Endothelial cell (in vitro differentiated cells): Measurements from ENCODE around the gene DHRS4L2. TPM values are rescaled to one million over a fixed set of nuclear protein-coding genes. Genes with fewer than 3 reads are reported as not detected.
A peak's percentile ranks its signal among the peaks of the same experiment; 100 is the strongest.
"Not testable (repeated sequence)": the region's sequence is repeated elsewhere in the genome, so short reads cannot be mapped to it uniquely, and the experiment has no call there.

Source experiments
- DNase-seq: peaks from one replicate; pipeline ENCODE4 v3.0.0; 2021; ENCODE audit warnings: low spot score
- H3K27ac Mint-ChIP-seq: one replicate; pipeline ENCODE4 v1.8.0; 2021; ENCODE audit warnings: mixed read lengths, inconsistent platforms; ENCODE audit not compliant: unreplicated experiment
- H3K27me3 Mint-ChIP-seq: one replicate; pipeline ENCODE4 v1.8.0; 2021; ENCODE audit warnings: mild to moderate bottlenecking, moderate library complexity, mixed read lengths, inconsistent platforms; ENCODE audit not compliant: unreplicated experiment
- H3K36me3 Mint-ChIP-seq: one replicate; pipeline ENCODE4 v1.8.0; 2021; ENCODE audit warnings: mild to moderate bottlenecking, low read depth, mixed read lengths, inconsistent platforms; ENCODE audit not compliant: unreplicated experiment
- H3K4me1 Mint-ChIP-seq: one replicate; pipeline ENCODE4 v1.8.0; 2021; ENCODE audit warnings: mild to moderate bottlenecking, mixed read lengths, inconsistent platforms; ENCODE audit not compliant: unreplicated experiment
- H3K4me3 Mint-ChIP-seq: one replicate; pipeline ENCODE4 v1.8.0; 2021; ENCODE audit warnings: mild to moderate bottlenecking, mixed read lengths, inconsistent platforms; ENCODE audit not compliant: unreplicated experiment
- H3K9me3 Mint-ChIP-seq: one replicate; pipeline ENCODE4 v1.8.0; 2021; ENCODE audit warnings: mixed read lengths, inconsistent platforms; ENCODE audit not compliant: unreplicated experiment
- total RNA-seq: library from RNA; stranded (reverse); fragmentation: NEBNext Ultra II Directional; extraction: Animal tissue kit (Norgen Biotek cat#: 25700); gene quantifications from one replicate; pipeline ENCODE4 v1.2.1, GENCODE V29; 2021; ENCODE audit not compliant: unreplicated experiment
- TF ChIP-seq, protein P1 (sequence below): fragments of 200-600 bp; sonication (generic); IDR thresholded peaks from one replicate; pipeline ENCODE4 v1.5.0; 2021; ENCODE audit warnings: antibody characterized with exemption; ENCODE audit not compliant: unreplicated experiment

The DHRS4L2 gene
- total RNA-seq, 1 donor from 2014 or later = 19.2 TPM

DNA sequence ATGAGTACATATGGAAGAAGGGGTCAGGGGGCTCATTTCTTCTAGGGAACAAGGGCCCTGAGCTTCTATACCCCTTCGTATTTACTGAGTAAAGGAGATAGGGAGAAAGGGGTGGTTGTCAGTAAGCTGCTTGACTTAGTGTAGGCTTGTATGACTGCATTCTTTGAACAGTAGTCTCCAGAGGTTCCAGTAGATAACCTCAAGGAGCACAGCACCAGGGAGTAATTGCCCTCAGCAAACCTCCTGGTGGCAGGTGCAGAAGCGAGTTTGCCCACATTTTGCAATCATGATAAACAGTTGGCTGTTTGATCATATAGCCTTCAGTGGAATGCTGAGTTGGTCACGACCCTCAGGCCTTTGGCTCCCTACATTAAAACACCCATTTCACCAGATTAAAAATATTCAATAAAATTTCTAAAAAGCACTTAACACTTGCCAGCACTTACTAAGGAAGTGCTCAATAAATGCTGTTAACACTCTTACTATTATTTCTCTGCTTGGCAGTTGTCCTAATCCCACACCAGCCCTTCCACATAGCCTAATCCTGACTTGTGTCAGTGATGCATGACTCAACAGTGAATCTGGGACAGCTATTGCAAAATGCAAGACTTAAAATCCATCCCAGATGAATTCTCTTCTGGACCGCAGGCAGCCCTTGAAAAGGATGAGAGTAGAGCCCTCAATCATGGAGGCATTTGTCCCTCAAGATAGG lies 3.7 kb upstream of the DHRS4L2 start:
- H3K27me3 Mint-ChIP-seq = peaks cover 4% of the 10 kb centered on the region
- no peaks in the 10 kb centered on the region for H3K9me3 Mint-ChIP-seq
- H3K4me1 Mint-ChIP-seq = peaks cover 12% of the 10 kb centered on the region
- no peak overlapping the region for H3K4me3 Mint-ChIP-seq
- no peak overlapping the region for H3K27ac Mint-ChIP-seq
- no peaks in the 10 kb centered on the region for H3K36me3 Mint-ChIP-seq
- TF ChIP-seq, protein P1, sequence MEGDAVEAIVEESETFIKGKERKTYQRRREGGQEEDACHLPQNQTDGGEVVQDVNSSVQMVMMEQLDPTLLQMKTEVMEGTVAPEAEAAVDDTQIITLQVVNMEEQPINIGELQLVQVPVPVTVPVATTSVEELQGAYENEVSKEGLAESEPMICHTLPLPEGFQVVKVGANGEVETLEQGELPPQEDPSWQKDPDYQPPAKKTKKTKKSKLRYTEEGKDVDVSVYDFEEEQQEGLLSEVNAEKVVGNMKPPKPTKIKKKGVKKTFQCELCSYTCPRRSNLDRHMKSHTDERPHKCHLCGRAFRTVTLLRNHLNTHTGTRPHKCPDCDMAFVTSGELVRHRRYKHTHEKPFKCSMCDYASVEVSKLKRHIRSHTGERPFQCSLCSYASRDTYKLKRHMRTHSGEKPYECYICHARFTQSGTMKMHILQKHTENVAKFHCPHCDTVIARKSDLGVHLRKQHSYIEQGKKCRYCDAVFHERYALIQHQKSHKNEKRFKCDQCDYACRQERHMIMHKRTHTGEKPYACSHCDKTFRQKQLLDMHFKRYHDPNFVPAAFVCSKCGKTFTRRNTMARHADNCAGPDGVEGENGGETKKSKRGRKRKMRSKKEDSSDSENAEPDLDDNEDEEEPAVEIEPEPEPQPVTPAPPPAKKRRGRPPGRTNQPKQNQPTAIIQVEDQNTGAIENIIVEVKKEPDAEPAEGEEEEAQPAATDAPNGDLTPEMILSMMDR = no peak
- DNase-seq = no peak

DNA sequence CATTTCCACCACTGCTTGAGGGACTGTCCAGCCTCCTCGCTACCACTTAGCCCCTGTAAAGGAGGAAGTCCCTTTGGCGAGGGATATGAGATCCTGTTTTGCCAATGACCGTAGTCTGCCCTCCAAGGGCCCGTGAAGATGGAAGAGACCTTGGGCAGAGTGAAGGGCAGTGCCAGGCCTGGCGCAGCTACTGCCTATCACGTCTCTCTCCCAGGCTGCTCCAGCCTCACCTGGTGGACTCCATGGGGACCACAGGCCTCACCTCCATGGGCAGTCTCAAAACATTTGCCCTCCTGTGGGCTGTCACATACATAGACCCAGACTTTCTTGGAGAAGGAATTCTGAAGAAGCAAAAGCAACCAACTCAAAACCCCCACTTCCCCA lies 514 bp upstream of the DHRS4L2 start:
- H3K27me3 Mint-ChIP-seq, H3K4me3 Mint-ChIP-seq, DNase-seq, H3K9me3 Mint-ChIP-seq, H3K27ac Mint-ChIP-seq, H3K36me3 Mint-ChIP-seq: not testable (repeated sequence)
- peaks cover 12% of the 10 kb centered on the region for H3K4me1 Mint-ChIP-seq

DNA sequence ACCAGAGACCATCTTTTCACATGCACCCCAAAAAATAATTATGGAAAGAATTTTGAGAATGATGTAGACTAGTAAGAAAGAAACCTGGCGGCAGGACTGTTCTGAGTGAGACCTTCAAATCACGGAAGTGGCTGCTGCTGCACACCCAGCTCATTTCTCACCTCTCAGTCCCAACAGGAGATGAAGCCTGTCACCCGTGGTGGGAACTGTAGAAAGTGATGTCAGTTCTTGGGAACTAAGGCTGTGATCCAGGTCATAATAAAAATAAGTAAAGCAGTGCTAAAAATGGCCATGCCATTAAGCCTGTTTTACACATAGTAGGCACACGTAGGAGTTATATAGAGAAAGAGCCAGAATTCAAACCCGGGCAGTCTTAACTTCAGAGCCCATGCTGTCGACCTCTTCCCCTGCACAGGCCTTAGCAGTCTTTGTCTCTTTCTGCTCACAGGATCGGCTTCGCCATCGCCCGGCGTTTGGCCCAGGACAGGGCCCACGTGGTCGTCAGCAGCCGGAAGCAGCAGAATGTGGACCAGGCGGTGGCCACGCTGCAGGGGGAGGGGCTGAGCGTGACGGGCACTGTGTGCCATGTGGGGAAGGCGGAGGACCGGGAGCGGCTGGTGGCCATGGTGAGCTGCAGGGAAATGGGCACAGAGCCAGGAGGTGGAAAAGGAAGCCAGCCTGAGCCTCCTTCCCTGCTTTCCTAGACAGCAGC lies 1.2 kb downstream of the DHRS4L2 start:
- not testable (repeated sequence) for H3K36me3 Mint-ChIP-seq, H3K27me3 Mint-ChIP-seq, H3K9me3 Mint-ChIP-seq, H3K4me3 Mint-ChIP-seq, H3K27ac Mint-ChIP-seq
- peaks cover 12% of the 10 kb centered on the region for H3K4me1 Mint-ChIP-seq
- DNase-seq = peak; percentile 6

DNA sequence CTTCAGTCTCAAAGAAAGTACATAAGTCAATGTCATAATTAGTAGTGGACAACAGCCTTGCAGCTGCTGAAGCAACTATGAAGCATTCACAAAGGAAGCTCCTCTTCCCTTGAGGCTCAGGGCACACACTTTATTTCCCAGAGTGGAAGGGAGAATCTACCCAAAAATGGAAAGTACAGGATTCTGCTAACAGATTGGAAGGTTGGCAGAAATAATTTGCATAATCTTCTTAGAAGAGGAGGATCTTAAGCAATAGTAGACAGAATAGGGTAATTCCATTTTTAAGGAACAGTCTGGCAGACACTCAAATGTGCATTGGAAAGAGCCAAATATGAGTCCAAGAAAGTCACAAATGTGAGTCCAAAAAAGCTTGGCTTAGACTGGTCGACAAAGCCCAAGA lies 2.2 kb downstream of the DHRS4L2 start:
- H3K4me3 Mint-ChIP-seq, H3K27me3 Mint-ChIP-seq, H3K36me3 Mint-ChIP-seq, H3K9me3 Mint-ChIP-seq, H3K27ac Mint-ChIP-seq, DNase-seq: not testable (repeated sequence)
- H3K4me1 Mint-ChIP-seq = peaks cover 12% of the 10 kb centered on the region

DNA sequence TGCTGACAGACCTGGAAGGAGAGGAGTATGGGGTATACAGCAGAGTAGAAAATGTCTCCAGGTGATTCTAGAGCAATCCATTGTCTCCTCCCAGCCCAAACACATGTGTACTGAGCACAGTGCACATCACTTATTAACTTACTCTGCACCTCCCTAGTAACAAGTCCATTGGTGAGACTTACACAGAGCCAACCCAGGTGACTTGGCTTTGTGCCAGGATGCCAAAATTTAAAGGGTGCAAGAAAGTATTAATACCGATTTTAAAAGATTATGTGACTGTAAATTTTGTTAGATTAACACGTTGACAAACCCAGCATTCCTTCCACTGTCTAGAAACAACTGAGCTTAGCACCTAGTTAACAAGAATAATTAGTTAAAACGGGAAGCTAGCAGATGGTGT lies 4.3 kb downstream of the DHRS4L2 start:
- not testable (repeated sequence) for DNase-seq, H3K27me3 Mint-ChIP-seq, H3K4me3 Mint-ChIP-seq, H3K9me3 Mint-ChIP-seq, H3K36me3 Mint-ChIP-seq, H3K27ac Mint-ChIP-seq
- peaks cover 12% of the 10 kb centered on the region for H3K4me1 Mint-ChIP-seq

DNA sequence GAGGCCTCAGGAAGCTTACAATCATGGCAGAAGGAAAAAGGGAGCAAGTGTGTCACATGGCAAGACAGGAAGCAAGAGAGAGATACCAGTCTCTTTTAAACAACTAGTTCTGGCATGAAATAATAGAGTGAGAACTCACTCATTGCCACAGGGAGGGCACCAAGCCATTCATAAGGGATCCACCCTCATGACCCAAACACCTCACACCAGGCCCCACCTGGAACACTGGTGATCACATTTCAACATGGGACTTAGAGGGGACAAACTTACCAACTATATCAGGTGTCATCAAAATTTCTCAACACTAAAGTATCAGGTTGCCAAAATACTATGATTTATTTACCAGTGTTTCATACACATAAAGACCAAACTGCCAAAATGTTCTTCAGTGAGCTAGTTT lies 7.3 kb downstream of the DHRS4L2 start:
- not testable (repeated sequence) for H3K36me3 Mint-ChIP-seq, H3K27me3 Mint-ChIP-seq, H3K9me3 Mint-ChIP-seq, DNase-seq, H3K4me1 Mint-ChIP-seq, H3K4me3 Mint-ChIP-seq, H3K27ac Mint-ChIP-seq

DNA sequence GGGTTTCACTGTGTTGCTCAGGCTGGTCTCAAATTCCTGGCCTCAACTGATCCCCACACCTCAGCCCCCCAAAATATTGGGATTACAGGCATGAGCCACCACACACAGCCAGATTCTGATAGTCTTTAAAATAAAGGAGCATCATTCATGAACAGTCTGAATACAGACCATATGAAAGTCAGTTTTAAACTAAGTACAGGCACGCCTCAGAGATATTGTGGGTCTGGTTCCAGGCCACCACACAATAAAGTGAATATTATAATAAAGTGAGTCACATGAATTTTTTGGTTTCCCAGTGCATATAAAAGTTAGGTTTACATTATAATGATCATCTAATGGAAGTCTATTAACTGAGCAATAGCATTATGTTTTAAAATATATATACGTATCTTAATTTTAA lies 8.1 kb downstream of the DHRS4L2 start:
- not testable (repeated sequence) for H3K27ac Mint-ChIP-seq, DNase-seq, H3K9me3 Mint-ChIP-seq, H3K4me3 Mint-ChIP-seq, H3K27me3 Mint-ChIP-seq, H3K36me3 Mint-ChIP-seq, H3K4me1 Mint-ChIP-seq

DNA sequence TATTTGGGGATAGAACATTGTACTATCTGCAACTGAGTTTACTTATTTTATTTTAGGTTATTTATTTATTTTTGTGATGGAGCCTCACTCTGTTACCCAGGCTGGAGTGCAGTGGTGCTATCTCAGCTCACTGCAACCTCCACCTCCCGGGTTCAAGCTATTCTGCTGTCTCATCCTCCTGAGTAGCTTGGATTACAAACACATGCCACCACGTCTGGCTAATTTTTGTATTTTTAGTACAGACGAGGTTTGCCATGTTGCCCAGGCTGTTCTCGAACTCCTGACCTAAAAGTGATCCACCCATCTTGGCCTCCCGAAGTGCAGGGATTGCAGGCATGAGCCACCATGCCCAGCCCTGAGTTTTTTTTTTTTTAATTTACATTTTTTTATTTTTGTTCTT lies 10.9 kb downstream of the DHRS4L2 start:
- not testable (repeated sequence) for H3K4me3 Mint-ChIP-seq, H3K27ac Mint-ChIP-seq, H3K27me3 Mint-ChIP-seq, H3K36me3 Mint-ChIP-seq, H3K4me1 Mint-ChIP-seq, DNase-seq, H3K9me3 Mint-ChIP-seq

DNA sequence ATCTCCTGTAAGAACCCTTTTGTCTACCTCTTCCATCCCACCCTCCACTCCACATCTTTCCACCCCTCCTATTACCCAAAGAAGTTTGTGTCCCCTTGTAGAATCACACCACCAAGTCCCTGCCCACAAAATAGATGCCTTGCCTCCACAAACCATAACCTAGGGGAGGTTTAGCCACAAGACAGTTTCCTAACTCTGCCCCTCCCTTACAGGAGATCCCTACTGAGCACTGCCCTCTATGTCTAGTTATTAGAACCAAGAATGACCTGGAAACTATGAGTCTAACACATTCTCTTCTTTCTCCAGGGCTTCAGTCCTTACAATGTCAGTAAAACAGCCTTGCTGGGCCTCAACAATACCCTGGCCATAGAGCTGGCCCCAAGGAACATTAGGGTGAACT lies 12.3 kb downstream of the DHRS4L2 start:
- H3K4me1 Mint-ChIP-seq, H3K36me3 Mint-ChIP-seq, DNase-seq, H3K27ac Mint-ChIP-seq, H3K27me3 Mint-ChIP-seq, H3K9me3 Mint-ChIP-seq, H3K4me3 Mint-ChIP-seq: not testable (repeated sequence)

DNA sequence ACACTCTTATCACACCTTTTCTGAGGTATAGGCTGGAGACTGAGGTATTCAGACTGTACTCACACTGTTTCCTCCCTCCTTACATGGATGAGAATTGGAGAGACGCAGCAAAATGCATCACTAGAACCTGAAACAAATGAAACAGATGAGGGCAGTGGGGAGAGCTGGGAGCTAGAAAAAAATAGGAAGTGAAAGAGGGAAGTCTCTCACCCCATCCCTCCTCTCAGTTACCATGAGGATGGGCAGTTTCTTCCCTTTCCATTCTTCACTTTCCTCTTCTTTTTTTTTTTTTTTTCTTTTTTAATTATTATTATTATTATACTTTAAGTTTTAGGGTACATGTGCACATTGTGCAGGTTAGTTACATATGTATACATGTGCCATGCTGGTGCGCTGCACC lies 12.9 kb downstream of the DHRS4L2 start:
- H3K27ac Mint-ChIP-seq, H3K4me1 Mint-ChIP-seq, H3K27me3 Mint-ChIP-seq, DNase-seq, H3K9me3 Mint-ChIP-seq, H3K4me3 Mint-ChIP-seq, H3K36me3 Mint-ChIP-seq: not testable (repeated sequence)

DNA sequence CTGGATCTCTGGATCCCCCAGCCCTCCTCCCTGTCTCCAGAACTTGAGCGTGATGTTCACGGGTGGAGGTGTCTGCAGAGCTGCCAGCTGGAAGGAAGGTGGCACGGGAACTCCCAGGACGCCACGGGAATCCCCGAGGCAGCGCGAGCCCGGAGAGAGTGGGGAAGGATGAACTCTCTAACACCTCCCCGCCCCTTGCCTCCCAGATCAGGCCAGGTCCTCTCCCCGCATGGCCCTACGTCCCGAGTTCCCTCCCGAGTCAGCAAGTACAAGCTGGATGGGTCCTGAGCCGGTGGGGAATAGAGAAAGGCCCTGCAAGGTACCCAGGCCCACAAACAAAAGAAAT lies 17.7 kb downstream of the DHRS4L2 start:
- not testable (repeated sequence) for H3K9me3 Mint-ChIP-seq, H3K27me3 Mint-ChIP-seq, H3K4me1 Mint-ChIP-seq, H3K4me3 Mint-ChIP-seq, H3K36me3 Mint-ChIP-seq, H3K27ac Mint-ChIP-seq, DNase-seq
